GM21367 (cell line): ENCODE results near the gene LIN7C.
"Not testable (repeated sequence)": the region's sequence is repeated elsewhere in the genome, so short reads cannot be mapped to it uniquely, and the experiment has no call there.

Experiments
- ATAC-seq: cut with Tn5 transposase; IDR thresholded peaks from one replicate; pipeline ENCODE4 v1.9.1; 2021; ENCODE audit not compliant: unreplicated experiment

The LIN7C gene

DNA sequence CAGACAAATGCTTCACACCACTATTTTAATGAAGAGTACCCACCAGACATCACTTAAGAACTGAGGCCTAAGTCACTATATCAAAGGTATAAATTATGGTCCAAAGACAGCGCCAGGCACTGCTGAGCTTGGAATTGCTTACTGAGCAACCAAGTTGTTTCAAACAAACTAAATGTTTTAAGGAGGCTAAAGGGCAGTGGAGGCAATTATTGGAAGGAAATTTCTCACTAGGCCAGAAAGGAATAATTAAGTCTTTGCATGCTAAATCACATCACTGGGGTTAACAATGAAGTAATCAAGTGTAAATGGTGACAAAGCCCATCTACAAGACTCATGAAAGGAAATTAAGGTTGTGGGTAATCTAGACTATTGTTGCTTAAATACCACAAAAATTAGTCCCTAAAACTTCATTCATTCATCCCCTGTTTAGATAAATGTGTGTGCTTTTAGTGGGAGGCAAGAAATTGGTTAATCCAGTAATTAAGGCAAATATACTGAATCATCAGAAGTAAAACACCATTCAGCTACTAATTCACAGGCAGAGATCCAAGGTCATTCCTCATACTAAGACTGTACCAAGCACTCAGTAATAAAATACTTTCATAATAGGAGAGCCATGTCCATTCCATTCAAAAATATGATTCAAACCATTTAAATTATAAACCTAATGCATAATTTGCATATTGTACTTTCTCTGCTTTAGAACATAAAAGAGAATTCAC lies 55.2 kb downstream of the LIN7C start:
- ATAC-seq = no peak

DNA sequence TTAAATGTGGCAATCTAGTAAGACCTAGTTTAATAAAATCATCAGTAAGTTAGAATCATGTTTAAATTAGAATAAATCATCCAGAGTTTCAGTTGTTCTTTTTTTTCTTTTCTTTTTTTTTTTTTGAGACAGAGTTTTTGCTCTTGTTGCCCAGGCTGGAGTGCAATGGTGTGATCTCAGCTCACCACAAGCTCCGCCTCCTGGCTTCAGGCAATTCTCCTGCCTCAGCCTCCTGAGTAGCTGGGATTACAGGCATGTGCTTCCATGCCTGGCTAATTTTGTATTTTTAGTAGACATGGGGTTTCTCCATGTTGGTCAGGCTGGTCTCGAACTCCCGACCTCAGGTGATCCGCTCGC lies 58.4 kb downstream of the LIN7C start:
- not testable (repeated sequence) for ATAC-seq

DNA sequence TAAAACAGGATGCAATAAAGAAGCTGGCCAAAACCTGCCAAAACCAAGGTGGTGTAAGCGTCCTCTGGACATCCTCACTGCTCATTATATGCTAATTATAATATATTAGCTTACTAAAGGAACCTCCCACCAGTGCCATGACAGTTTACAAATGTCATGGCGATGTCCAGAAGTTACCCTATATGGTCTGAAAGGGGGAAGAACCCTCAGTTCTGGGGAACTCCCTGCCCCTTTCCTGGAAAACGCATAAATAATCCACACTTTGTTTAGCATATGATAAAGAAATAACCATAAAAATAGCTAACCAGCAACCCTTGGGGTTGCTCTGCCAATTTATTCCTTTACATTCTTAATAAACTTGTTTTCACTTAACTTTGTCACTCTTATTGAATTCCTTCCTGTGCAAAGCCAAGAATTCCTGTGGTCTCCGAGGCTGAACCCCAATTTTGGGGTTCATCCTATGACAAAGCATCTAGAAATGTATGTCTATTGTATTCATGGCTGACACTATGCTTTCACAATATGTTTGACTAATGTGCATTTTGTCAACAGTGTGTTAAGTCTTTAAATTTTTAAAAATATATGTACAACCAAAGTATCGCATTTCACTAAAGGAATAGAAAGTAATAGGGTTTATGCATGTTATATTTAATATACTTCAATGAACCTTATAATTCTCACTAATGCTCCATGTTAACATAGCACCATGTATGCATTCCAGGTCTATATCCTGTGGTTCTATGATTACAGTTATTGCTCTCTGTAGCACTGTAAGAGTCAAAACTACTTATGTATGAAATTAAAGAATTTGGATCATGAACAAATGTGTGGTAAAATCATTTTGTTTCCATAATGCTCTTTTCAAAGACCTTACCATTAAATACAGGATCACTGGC lies 59.0 kb downstream of the LIN7C start:
- no peak for ATAC-seq

DNA sequence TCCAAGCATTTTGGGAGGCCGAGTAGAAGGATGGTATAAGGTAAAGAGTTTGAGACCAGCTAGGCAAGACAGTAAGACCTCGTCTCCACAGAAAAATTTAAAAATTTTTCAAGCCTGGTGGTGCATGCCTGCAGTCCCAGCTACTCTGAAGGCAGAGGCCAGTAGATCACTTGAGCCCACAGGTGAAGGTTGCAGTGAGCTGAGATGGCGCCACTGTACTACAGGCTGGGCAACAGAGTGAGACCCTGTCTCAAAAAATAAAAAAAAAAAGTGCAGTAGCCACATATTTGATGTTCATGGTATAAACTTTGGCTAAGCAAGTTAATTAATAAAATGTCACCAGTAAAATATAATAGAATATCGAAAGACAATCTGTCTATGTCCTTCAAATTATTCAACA lies 60.9 kb downstream of the LIN7C start:
- ATAC-seq = no peak

DNA sequence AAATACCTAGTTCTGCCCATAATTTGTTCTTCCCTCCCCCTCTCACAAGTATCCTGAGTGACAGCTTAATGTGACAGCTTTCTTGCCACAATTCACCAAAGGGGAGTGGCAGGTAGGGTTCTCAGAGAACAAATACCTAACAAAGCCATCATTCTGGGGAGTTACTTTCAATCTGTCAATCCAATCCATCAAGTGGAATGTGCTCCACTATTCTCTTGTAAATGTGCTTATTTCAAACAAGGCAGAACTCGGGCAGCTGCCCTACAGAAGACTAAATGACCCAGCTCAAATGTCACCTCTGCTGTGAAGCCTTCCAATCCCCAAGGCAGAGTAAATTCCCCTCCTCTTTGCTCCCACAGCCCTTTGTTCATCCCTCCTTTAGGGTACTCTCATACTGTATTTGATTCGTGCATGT lies 61.8 kb downstream of the LIN7C start:
- no peak for ATAC-seq
